Heart right ventricle (tissue), 16 donors: ENCODE results near the gene RPRD1B. TPM values are rescaled to one million over a fixed set of nuclear protein-coding genes. Genes with fewer than 3 reads are reported as not detected.

Experiments
- ATAC-seq, 8 donors: fragments of 200-7000 bp; cut with Tn5 transposase; one replicate each; pipeline ENCODE4 v1.9.1; 2020; ENCODE audit warnings: mild to moderate bottlenecking in 8 of 8, moderate library complexity in 8 of 8, moderate number of reproducible peaks in 1 of 8
- DNase-seq, 2 donors: peaks; one replicate each; pipeline ENCODE4 v3.0.0-alpha.2; 2020
- H3K27ac ChIP-seq, 10 donors: fragments of 200-600 bp; sonication (generic) in 2 of 10; one replicate each; pipeline versions ENCODE4 v1.5.0 to v1.8.0; 2020 to 2022; ENCODE audit warnings: mild to moderate bottlenecking in 3 of 10
- H3K27me3 ChIP-seq, 7 donors: fragments of 200-600 bp; one replicate each; pipeline ENCODE4 v1.8.0; 2021 to 2022; ENCODE audit warnings: mild to moderate bottlenecking in 2 of 7
- H3K36me3 ChIP-seq, 9 donors: fragments of 200-600 bp; sonication (generic) in 1 of 9; one replicate each; pipeline versions ENCODE4 v1.5.0 to v1.8.0; 2020 to 2022; ENCODE audit warnings: mild to moderate bottlenecking in 2 of 9
- H3K4me1 ChIP-seq, 9 donors: fragments of 200-600 bp; sonication (generic) in 1 of 9; one replicate each; pipeline versions ENCODE4 v1.5.0 to v1.8.0; 2020 to 2022; ENCODE audit warnings: mild to moderate bottlenecking in 4 of 9
- H3K4me3 ChIP-seq, 10 donors: fragments of 200-600 bp; sonication (generic) in 2 of 10; one replicate each; pipeline versions ENCODE4 v1.5.0 to v1.8.0; 2020 to 2022; ENCODE audit warnings: mild to moderate bottlenecking in 7 of 10, moderate library complexity in 2 of 10
- H3K9me3 ChIP-seq, 11 donors: fragments of 200-600 bp in 10 of 11; sonication (generic) in 2 of 11; one replicate each; pipeline versions ENCODE4 v1.5.0 to v1.8.0; 2013 to 2022; ENCODE audit warnings: mild to moderate bottlenecking in 2 of 11, control low read depth in 1 of 11, moderate library complexity in 1 of 11
- WGBS, 2 donors: extraction: QIAGEN DNeasy Blood & Tissue Kit; methylation state at CpG; one replicate each; pipeline ENCODE4 v1.1.7; 2013; ENCODE audit warnings: inconsistent platforms in 1 of 2; 5-methylcytosine and 5-hydroxymethylcytosine counted together
- intact Hi-C, 10 donors: fragments of 100-400 bp; cut with DNase I; formaldehyde crosslinking; loops; one replicate each; pipeline versions ENCODE4 v1.11.1 to v1.14.2; 2022
- polyA plus RNA-seq, 2 donors: library from polyadenylated mRNA; stranded (reverse); fragments of 200-250 nt; gene quantifications; one replicate each; pipeline ENCODE4 v1.2.3, GENCODE V29; 2013
- total RNA-seq, 10 donors: library from RNA; stranded (reverse); fragmentation: NEBNext Ultra II Directional in 3 of 10; extraction: Animal tissue kit (Norgen Biotek cat#: 25700) in 3 of 10; gene quantifications; one replicate each; pipeline versions ENCODE4 v1.2.1 to v1.2.4, GENCODE V29; 2021 to 2023
- TF ChIP-seq, protein P1 (sequence below), 9 donors: fragments of 200-600 bp; sonication (generic) in 2 of 9; IDR thresholded peaks; one replicate each; pipeline versions ENCODE4 v1.5.0 to v1.8.0; 2021 to 2022; ENCODE audit warnings: antibody characterized with exemption in 9 of 9, mild to moderate bottlenecking in 5 of 9, moderate library complexity in 1 of 9
- donor health status: Arrhythmogenic right ventricular cardiomyopathy.
- donor health status: ischemic (EF 13 %, LVEDD 7.1; RV severe dilation, severe dysfunction).
- donor health status: healthy with polysubstance abuse.
- donor health status: DM: no; HTN: yes; CAD: no.
- donor health status: DM: no; HTN: no; CAD: no.
- donor health status: ischemic (EF 25% LVEDD 6.9; RV normal size, moderate dysfunction).
- donor health status: ischemic (EF 25% LVEDD 5.7; RV mildly dilated, moderate dysfunction).
- donor health status: healthy.
- donor health status: DM: yes; HTN: yes; CAD: no.
- donor health status: Ischemic cardiomyopathy.
- donor health status: ischemic (EF 35%, LVEDD 5.7; RV mildly dilated, moderate dysfunction).
- donor health status: nonischemic (EF 11% LVEDD 7.7; RV severe dilation, severe dysfunction).
- donor health status: DM: yes; HTN: yes; CAD: no.
- donor health status: PGD.
- donor health status: ischemic (EF 29% LVEDD 5.4; RV normal size, mild dysfunction).
- donor health status: nonischemic (EF 23%, LVEDD 6.1; RV moderate dilation, normal function).

The RPRD1B gene
- total and polyA plus RNA-seq, 12 donors, result 10.4 to 78.1 (median 47.3) TPM

GRCh38 chr20:38136421-38137245 lies 103.1 kb downstream of the RPRD1B start:
- ATAC-seq (peak; percentile 5 to 66 (median 35)), DNase-seq (no peak)
- WGBS, 2 donors, result 64 to 76% methylated on average over 14 of the region's 14 CpGs
- H3K9me3 ChIP-seq, result no peaks in the 10 kb centered on the region
- no peaks in the 10 kb centered on the region for H3K27me3 ChIP-seq
- TF ChIP-seq, protein P1, sequence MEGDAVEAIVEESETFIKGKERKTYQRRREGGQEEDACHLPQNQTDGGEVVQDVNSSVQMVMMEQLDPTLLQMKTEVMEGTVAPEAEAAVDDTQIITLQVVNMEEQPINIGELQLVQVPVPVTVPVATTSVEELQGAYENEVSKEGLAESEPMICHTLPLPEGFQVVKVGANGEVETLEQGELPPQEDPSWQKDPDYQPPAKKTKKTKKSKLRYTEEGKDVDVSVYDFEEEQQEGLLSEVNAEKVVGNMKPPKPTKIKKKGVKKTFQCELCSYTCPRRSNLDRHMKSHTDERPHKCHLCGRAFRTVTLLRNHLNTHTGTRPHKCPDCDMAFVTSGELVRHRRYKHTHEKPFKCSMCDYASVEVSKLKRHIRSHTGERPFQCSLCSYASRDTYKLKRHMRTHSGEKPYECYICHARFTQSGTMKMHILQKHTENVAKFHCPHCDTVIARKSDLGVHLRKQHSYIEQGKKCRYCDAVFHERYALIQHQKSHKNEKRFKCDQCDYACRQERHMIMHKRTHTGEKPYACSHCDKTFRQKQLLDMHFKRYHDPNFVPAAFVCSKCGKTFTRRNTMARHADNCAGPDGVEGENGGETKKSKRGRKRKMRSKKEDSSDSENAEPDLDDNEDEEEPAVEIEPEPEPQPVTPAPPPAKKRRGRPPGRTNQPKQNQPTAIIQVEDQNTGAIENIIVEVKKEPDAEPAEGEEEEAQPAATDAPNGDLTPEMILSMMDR (IDR thresholded peaks at IDR 0.05), result no peak
- H3K27ac ChIP-seq, result peak overlapping the region; percentile 47 to 92 (median 77)
- intact Hi-C loops, result no loop called here
- peaks cover 0 to 92% (median 48%) of the 10 kb centered on the region in 9 donors for H3K36me3 ChIP-seq
- H3K4me3 ChIP-seq, result no peak overlapping the region
- H3K4me1 ChIP-seq, result peaks cover 24 to 77% (median 52%) of the 10 kb centered on the region in 9 donors

GRCh38 chr20:38137441-38138037 lies 104.0 kb downstream of the RPRD1B start:
- intact Hi-C loops, result no loop called here
- TF ChIP-seq, protein P1 (IDR thresholded peaks at IDR 0.05), result no peak
- peaks cover 24 to 80% (median 54%) of the 10 kb centered on the region in 9 donors for H3K4me1 ChIP-seq
- no peak overlapping the region for H3K4me3 ChIP-seq
- WGBS, 2 donors, result 94 to 97% methylated on average over 11 of the region's 11 CpGs
- H3K27ac ChIP-seq, result peak overlapping the region in 7 of 10 donors; percentile 47 to 92 (median 77)
- H3K36me3 ChIP-seq, result peaks cover 0 to 92% (median 49%) of the 10 kb centered on the region in 9 donors
- DNase-seq (no peak), ATAC-seq (no peak)
- no peaks in the 10 kb centered on the region for H3K9me3 ChIP-seq
- H3K27me3 ChIP-seq, result no peaks in the 10 kb centered on the region

GRCh38 chr20:38138086-38138778 lies 104.7 kb downstream of the RPRD1B start:
- H3K27me3 ChIP-seq, result no peaks in the 10 kb centered on the region
- H3K36me3 ChIP-seq, result peaks cover 0 to 92% (median 53%) of the 10 kb centered on the region in 9 donors
- intact Hi-C loops, result no loop called here
- no peaks in the 10 kb centered on the region for H3K9me3 ChIP-seq
- ATAC-seq (no peak), DNase-seq (no peak)
- peaks cover 24 to 80% (median 61%) of the 10 kb centered on the region in 9 donors for H3K4me1 ChIP-seq
- 96% methylated on average over 15 of the region's 15 CpGs for WGBS, 2 donors
- H3K27ac ChIP-seq, result peak overlapping the region in 6 of 10 donors; percentile 8 to 92 (median 76)
- no peak overlapping the region for H3K4me3 ChIP-seq
- TF ChIP-seq, protein P1 (IDR thresholded peaks at IDR 0.05), result no peak
